ENCODE data around the gene ITPRID2.
A peak's percentile ranks its signal among the peaks of the same experiment; 100 is the strongest.

The ITPRID2 gene

DNA sequence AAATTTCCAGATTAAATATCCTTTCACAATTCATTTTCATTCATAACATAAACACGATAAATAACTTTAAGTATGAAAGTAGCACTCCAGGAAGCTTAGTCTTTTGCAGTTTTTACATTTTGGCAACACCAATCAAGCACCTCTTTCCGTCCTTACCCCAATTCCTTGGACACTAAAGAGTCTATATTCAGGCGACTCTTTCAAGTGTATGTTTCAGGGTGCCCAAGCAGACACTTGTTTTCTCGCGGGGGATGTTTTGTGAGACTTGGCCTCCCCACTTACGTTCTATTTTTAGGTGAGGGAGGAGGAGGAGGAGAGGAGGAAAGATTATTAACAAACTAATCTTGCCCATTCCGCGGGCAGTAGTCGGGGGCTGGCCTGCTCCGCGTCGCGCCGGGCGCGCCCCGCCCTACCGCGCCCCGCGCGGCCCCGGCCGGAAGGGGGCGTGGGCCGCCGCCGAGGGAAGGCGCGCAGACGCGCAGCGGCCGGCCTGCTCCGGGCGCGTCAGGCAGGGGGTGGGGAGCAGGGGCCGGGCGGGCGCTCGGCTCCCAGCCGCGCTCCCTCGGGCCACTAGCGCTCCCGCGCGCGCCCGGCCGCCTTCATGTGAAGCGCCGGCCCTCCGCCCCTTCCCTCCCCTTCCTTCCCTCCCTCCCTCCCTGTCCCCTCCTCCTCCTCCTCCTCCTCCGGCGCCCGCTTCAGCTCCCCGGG is at the start of gene ITPRID2:
Gene ITPRID2 (plus strand): TSS at position 473 of the 708 bp plus-strand sequence. CDS start 337 bp downstream, outside the sequence.
- DNase-seq: peak; percentile 60

- DNase-seq: no peak
Measured at GRCh38 chr2:181844551-181845290, 46.8 kb upstream of the ITPRID2 start.

- DNase-seq: no peak
Measured at GRCh38 chr2:181846399-181847197, 44.9 kb upstream of the ITPRID2 start.

GRCh38 chr2:181847198-181847556 is 44.4 kb upstream of the ITPRID2 start:
- DNase-seq: no peak

DNA sequence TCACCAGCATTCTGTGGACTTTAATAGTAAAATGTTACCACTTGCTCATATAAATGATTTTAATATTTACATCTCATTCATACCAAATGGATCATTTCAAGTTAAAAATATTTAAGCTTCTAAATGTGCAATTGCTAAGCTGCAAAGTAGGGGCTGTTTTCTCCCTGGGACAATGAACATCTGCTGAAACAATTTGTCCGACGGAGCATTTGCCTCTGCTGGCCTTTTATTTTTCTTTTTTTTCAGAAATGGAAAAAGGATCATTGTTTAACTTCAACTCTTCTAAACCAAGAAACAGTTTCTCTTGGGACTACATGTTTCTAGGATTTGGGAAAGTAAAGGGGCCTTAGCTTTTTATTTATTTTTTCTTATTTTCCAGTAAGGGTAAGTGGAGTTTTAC is 43.8 kb upstream of the ITPRID2 start:
- DNase-seq: no peak

- no peak for DNase-seq
Measured at GRCh38 chr2:181848261-181848886, 43.2 kb upstream of the ITPRID2 start.

DNA sequence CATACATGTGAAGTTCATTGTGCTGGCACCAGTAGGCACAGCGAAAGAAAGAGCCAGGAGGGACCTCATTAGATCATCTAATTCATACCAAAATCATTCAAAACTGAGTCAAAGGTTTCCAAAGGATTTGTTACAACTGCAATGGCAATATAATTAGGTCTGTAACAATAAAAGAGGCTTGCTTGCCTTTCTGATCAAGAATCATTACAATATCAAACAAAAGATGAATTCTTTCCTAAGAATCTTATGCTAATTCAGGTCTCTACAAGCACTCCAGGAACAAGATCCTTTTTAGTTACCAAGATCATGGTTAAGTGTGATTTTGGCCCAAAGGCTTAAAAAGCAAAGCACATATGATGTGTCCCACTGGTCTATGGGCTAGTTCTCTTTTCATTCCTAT is 41.9 kb upstream of the ITPRID2 start:
- no peak for DNase-seq

- DNase-seq: no peak
Measured at GRCh38 chr2:181850936-181851560, 40.5 kb upstream of the ITPRID2 start.

GRCh38 chr2:181851726-181852125 is 39.8 kb upstream of the ITPRID2 start:
- no peak for DNase-seq

GRCh38 chr2:181853696-181854095 is 37.8 kb upstream of the ITPRID2 start:
- no peak for DNase-seq

DNA sequence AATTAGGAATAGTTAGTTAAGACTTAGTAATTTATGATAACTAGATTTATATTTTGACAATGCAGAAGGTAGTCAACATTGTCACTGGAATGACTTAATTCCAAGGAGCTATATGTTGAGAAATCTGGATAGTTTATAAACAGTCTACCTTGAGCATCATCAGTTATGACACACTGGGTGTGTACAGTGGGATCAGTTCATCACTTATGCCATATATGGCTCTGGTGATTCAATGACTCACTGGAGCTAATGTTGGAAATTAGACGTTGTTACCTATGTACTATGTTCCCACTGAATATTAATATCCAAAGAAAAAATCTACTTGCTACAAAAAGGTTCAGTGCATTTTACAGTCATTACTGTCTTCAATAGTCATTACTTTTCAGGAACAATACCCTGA is 34.0 kb upstream of the ITPRID2 start:
- no peak for DNase-seq

DNA sequence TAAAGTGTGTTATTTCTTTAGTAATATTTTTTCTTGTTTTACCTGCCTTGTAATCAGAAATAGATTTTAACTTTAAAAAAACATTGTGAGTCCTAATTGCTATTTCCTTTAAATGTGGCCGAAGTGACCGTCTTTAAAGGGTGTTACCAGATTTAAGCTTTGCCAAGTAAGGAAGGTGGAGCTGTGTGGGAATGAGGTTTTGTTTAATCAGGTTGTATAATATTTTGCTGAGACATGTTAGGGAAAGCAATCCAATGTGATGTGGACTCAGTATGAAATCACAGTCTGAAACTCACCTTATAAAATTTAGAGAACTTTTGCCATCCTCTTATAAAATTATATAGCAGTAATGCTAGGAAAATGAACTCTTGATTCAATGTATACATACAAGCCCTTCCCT is 32.9 kb upstream of the ITPRID2 start:
- DNase-seq: no peak

DNA sequence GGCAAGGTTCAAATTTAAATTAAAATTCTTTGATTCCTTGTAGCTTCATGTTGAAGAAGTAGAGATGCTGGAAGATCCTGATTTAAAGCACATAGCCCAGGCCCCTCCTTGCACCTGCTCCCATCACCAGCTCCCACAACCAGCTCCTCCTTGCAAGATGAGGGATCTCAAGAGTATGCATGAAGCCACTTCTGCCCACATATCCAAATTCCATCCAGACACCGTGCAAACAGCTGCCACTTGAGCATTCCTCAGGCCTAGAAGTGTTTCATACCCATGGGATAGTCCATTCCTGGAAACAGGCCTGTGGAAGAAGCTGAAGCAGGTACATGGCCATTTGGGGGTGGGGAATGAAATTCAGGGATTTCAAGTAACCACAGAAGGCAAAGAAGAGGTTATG is 32.4 kb upstream of the ITPRID2 start:
- no peak for DNase-seq

GRCh38 chr2:181859803-181860202 is 31.7 kb upstream of the ITPRID2 start:
- no peak for DNase-seq

DNA sequence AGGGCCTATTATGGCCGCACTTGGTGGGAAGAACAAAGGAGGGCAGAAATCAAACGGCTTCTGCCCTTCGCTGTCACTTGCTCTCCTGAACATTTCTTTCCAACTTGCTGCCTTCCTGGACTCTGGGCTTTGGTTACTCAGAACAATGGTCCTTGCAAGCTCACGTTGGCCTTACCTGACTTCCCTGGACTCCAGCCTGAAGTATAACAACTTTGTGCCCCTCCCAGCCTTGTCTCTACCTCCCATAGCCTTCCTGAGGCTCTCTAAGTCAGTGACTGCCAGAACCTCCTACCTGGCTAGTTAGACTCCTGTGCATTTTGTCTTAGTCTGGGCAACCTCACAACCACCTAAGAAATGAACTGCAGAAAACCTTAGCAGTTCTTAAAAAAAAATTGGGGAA is 30.2 kb upstream of the ITPRID2 start:
- no peak for DNase-seq

DNA sequence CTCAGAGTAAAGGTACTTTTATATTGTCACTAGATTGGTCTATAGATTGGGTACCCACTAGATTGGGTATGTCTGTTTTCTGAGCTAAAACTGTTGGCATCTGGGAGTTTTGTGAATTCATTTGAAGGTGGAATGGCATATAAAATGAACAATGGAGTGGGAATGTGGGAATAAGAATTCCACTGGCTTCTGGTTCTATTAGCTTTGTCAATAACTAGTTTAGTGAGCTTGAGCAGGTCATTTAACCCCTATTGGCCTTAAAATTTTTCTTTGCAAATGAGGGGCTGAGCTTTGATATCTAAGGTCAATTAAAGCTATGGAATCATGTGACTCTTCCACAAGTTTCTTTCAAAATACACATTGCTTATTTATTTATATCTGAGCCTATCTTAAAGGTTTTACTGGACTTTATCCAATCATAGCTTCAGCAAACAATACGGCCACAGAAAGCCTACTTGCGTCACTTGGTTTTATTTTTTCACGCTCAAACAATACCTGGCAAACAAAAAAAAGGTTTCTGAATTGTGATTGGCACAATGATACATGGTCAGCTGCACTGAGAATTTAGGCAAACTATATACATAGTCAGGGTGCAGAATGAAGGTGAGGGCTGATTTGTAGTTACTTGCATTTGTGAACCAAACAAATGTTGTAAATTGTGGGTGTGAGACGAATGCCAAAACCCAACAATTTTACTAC is 28.8 kb upstream of the ITPRID2 start:
- DNase-seq: no peak

- DNase-seq: no peak
Measured at GRCh38 chr2:181872178-181872577, 19.4 kb upstream of the ITPRID2 start.

GRCh38 chr2:181876614-181877063 is 14.9 kb upstream of the ITPRID2 start:
- no peak for DNase-seq

DNA sequence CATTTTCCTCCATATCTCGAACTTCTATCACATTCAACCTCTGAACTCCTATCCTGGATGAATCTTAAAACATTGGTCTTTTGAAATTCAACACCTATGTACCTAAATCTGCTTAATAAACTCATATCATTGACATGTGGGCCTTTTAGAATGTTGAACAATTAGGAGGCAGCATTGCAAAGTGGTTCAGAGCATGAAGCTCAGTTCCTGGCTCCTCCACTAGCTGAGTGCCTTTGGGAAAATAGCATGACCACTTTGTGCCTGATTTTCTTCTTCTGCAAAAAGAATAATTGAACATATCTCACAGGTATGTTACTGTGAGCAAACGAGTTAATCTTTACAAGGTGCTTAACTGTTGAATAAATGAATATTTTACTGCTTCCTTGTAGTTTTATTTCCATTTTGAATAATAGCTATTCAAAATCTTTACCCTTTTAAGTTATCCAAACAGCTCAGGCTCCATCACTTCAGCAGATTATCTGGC is 14.3 kb upstream of the ITPRID2 start:
- no peak for DNase-seq

DNA sequence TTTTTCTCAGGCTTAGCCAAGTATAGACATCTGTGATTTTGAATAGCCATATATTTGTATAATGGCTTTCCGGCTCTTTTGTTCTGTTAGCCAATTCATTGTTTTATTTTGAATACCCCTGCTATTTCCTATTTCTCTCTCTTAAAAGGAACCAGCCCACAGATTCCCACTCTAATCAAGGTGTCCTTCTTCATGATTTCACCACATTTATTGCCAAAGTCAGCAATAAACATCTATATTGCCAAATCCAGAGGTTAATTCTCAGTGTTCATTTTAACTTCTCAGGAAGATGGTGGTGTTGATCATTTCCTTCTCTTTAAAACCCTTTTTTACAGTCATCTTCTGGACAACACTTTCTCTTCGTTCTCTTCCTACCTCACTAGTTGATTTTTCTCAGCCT is 13.1 kb upstream of the ITPRID2 start:
- DNase-seq: no peak

DNA sequence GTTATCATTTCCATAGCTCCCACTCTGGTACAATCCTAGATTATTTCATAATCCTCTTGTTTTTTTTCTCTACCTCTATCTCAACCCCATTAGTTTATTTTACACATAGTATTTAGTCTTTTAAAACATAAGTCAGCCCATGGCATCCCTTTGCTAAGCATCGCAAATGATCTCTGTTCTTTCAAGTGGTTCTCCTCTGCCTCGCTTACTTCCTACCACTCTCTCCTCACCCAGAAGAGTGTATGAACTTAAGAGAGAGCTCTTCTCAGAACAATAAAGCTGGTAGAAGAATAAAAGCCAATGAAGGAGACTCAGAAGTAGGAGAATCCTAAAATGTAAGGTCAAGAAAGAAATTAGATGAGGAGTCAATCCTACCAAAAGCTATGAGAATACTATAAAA is 12.2 kb upstream of the ITPRID2 start:
- DNase-seq: no peak

All from stimulated activated CD4-positive, alpha-beta T cell treated with anti-CD3 and anti-CD28 coated beads, Interleukin-12 subunit alpha, Interleukin-12 subunit beta, amount 100 ng/mL, for 4 hours (primary cell).